ENCODE measurements around the gene EPB41L4A.

EPB41L4A gene

GRCh38 chr5:112403069-112403468 is 16.0 kb downstream of the EPB41L4A start:
- WGBS, result no CpG with 5 or more reads among the region's 1 CpG
- H4K91ac ChIP-seq (ENCODE audit: low read length), result no peak overlapping the region
- DNase-seq, result no peak
- no peak overlapping the region for H2BK15ac ChIP-seq (ENCODE audit: low read depth, poor library complexity, severe bottlenecking)
- no peaks in the 10 kb centered on the region for H3K79me1 ChIP-seq (replicated peaks; ENCODE audit: low read length, poor library complexity, severe bottlenecking)
- H2BK12ac ChIP-seq (ENCODE audit: low read length in 2 of 2), result no peak overlapping the region
- no peak overlapping the region for H3K18ac ChIP-seq (ENCODE audit: low read depth in 1 of 2, low read length in 2 of 2)
- H2AFZ ChIP-seq (ENCODE audit: low read depth, low read length), result no peak overlapping the region
- H3K4ac ChIP-seq (ENCODE audit: low read depth in 1 of 2, low read length in 2 of 2), result no peak overlapping the region
- H3K9me3 ChIP-seq (ENCODE audit: control insufficient read depth, low read length), result no peaks in the 10 kb centered on the region
- no peak overlapping the region for H3K4me2 ChIP-seq (ENCODE audit: low read length, poor library complexity, severe bottlenecking)
- no peak overlapping the region for H2BK5ac ChIP-seq (ENCODE audit: low read depth, low read length, poor library complexity, severe bottlenecking)
- H3K4me1 ChIP-seq (ENCODE audit: control insufficient read depth, insufficient read depth, low read depth, low read length), result no peaks in the 10 kb centered on the region
- no peak overlapping the region for H2BK120ac ChIP-seq (ENCODE audit: low read depth, low read length)
- H2AK5ac ChIP-seq (ENCODE audit: low read length, severe bottlenecking), result no peak overlapping the region
- H4K8ac ChIP-seq (ENCODE audit: low read length), result no peak overlapping the region
- no peak overlapping the region for H3K27ac ChIP-seq (ENCODE audit: low read length, poor library complexity, severe bottlenecking)
- no peaks in the 10 kb centered on the region for H3K36me3 ChIP-seq (ENCODE audit: control insufficient read depth in 1 of 2, insufficient read depth in 2 of 2, low read depth in 1 of 2, low read length in 2 of 2)
- no peaks in the 10 kb centered on the region for H3K27me3 ChIP-seq (ENCODE audit: control insufficient read depth in 1 of 2, insufficient read depth in 1 of 2, low read length in 2 of 2)
- no peak overlapping the region for H3K9ac ChIP-seq (ENCODE audit: low read length)
- no peak overlapping the region for H3K14ac ChIP-seq (ENCODE audit: low read length in 2 of 2)
- H3K4me3 ChIP-seq (ENCODE audit: insufficient read depth in 1 of 2, low read depth in 1 of 2, low read length in 2 of 2), result no peak overlapping the region
- no peak overlapping the region for H3K23ac ChIP-seq (ENCODE audit: low read length in 2 of 2)

- Histone ChIP-seq H2AFZ (ENCODE audit: low read depth, low read length) (no peak overlapping the region), H3K4me1 (ENCODE audit: control insufficient read depth, insufficient read depth, low read depth, low read length) (no peaks in the 10 kb centered on the region), H2BK12ac (ENCODE audit: low read length in 2 of 2) (no peak overlapping the region), H3K9me3 (ENCODE audit: control insufficient read depth, low read length) (no peaks in the 10 kb centered on the region), H3K18ac (ENCODE audit: low read depth in 1 of 2, low read length in 2 of 2) (no peak overlapping the region), H2BK120ac (ENCODE audit: low read depth, low read length) (no peak overlapping the region), H2BK15ac (ENCODE audit: low read depth, poor library complexity, severe bottlenecking) (no peak overlapping the region), H2AK5ac (ENCODE audit: low read length, severe bottlenecking) (no peak overlapping the region), H3K36me3 (ENCODE audit: control insufficient read depth in 1 of 2, insufficient read depth in 2 of 2, low read depth in 1 of 2, low read length in 2 of 2) (no peaks in the 10 kb centered on the region), H2BK5ac (ENCODE audit: low read depth, low read length, poor library complexity, severe bottlenecking) (no peak overlapping the region), H3K9ac (ENCODE audit: low read length) (no peak overlapping the region), H3K4ac (ENCODE audit: low read depth in 1 of 2, low read length in 2 of 2) (no peak overlapping the region), H3K14ac (ENCODE audit: low read length in 2 of 2) (no peak overlapping the region), H3K79me1 (replicated peaks; ENCODE audit: low read length, poor library complexity, severe bottlenecking) (no peaks in the 10 kb centered on the region), H3K27ac (ENCODE audit: low read length, poor library complexity, severe bottlenecking) (no peak overlapping the region), H3K4me2 (ENCODE audit: low read length, poor library complexity, severe bottlenecking) (no peak overlapping the region), H4K8ac (ENCODE audit: low read length) (no peak overlapping the region), H3K4me3 (ENCODE audit: insufficient read depth in 1 of 2, low read depth in 1 of 2, low read length in 2 of 2) (no peak overlapping the region), H3K23ac (ENCODE audit: low read length in 2 of 2) (no peak overlapping the region), H4K91ac (ENCODE audit: low read length) (no peak overlapping the region), H3K27me3 (ENCODE audit: control insufficient read depth in 1 of 2, insufficient read depth in 1 of 2, low read length in 2 of 2) (no peaks in the 10 kb centered on the region)
- WGBS, result 66% methylated on average over 4 of the region's 5 CpGs
- no peak for DNase-seq
These were observed 17.2 kb downstream of the EPB41L4A start for GRCh38 chr5:112401924-112402323.

GRCh38 chr5:112397690-112398089 is 21.4 kb downstream of the EPB41L4A start:
- WGBS, result 92% methylated on average over 2 of the region's 2 CpGs

GRCh38 chr5:112396430-112396829 is 22.6 kb downstream of the EPB41L4A start:
- H3K27me3 ChIP-seq (ENCODE audit: control insufficient read depth in 1 of 2, insufficient read depth in 1 of 2, low read length in 2 of 2), result no peaks in the 10 kb centered on the region

More at GRCh38 chr5:112397690-112398089, 21.4 kb downstream of the EPB41L4A start:
- no peaks in the 10 kb centered on the region for H3K36me3 ChIP-seq (ENCODE audit: control insufficient read depth in 1 of 2, insufficient read depth in 2 of 2, low read depth in 1 of 2, low read length in 2 of 2)
- H3K9ac ChIP-seq (ENCODE audit: low read length), result no peak overlapping the region
- H2AK5ac ChIP-seq (ENCODE audit: low read length, severe bottlenecking), result no peak overlapping the region
- no peaks in the 10 kb centered on the region for H3K4me1 ChIP-seq (ENCODE audit: control insufficient read depth, insufficient read depth, low read depth, low read length)
- no peak overlapping the region for H2AFZ ChIP-seq (ENCODE audit: low read depth, low read length)
- no peak overlapping the region for H3K18ac ChIP-seq (ENCODE audit: low read depth in 1 of 2, low read length in 2 of 2)
- no peak for DNase-seq
- H3K27me3 ChIP-seq (ENCODE audit: control insufficient read depth in 1 of 2, insufficient read depth in 1 of 2, low read length in 2 of 2), result no peaks in the 10 kb centered on the region
- H3K23ac ChIP-seq (ENCODE audit: low read length in 2 of 2), result no peak overlapping the region
- H3K4me2 ChIP-seq (ENCODE audit: low read length, poor library complexity, severe bottlenecking), result no peak overlapping the region
- no peak overlapping the region for H3K14ac ChIP-seq (ENCODE audit: low read length in 2 of 2)
- H3K79me1 ChIP-seq (replicated peaks; ENCODE audit: low read length, poor library complexity, severe bottlenecking), result peaks cover 1% of the 10 kb centered on the region
- no peak overlapping the region for H3K4ac ChIP-seq (ENCODE audit: low read depth in 1 of 2, low read length in 2 of 2)
- no peak overlapping the region for H4K91ac ChIP-seq (ENCODE audit: low read length)
- no peak overlapping the region for H2BK12ac ChIP-seq (ENCODE audit: low read length in 2 of 2)
- H2BK120ac ChIP-seq (ENCODE audit: low read depth, low read length), result no peak overlapping the region
- H3K27ac ChIP-seq (ENCODE audit: low read length, poor library complexity, severe bottlenecking), result no peak overlapping the region
- H3K4me3 ChIP-seq (ENCODE audit: insufficient read depth in 1 of 2, low read depth in 1 of 2, low read length in 2 of 2), result no peak overlapping the region
- no peak overlapping the region for H4K8ac ChIP-seq (ENCODE audit: low read length)
- H2BK5ac ChIP-seq (ENCODE audit: low read depth, low read length, poor library complexity, severe bottlenecking), result no peak overlapping the region
- H3K9me3 ChIP-seq (ENCODE audit: control insufficient read depth, low read length), result no peaks in the 10 kb centered on the region
- H2BK15ac ChIP-seq (ENCODE audit: low read depth, poor library complexity, severe bottlenecking), result no peak overlapping the region

More at GRCh38 chr5:112396430-112396829, 22.6 kb downstream of the EPB41L4A start:
- no peak overlapping the region for H2BK15ac ChIP-seq (ENCODE audit: low read depth, poor library complexity, severe bottlenecking)
- H4K8ac ChIP-seq (ENCODE audit: low read length), result no peak overlapping the region
- WGBS, result 82% methylated on average over 3 of the region's 4 CpGs
- H3K79me1 ChIP-seq (replicated peaks; ENCODE audit: low read length, poor library complexity, severe bottlenecking), result peaks cover 1% of the 10 kb centered on the region
- H3K18ac ChIP-seq (ENCODE audit: low read depth in 1 of 2, low read length in 2 of 2), result no peak overlapping the region
- no peak overlapping the region for H3K14ac ChIP-seq (ENCODE audit: low read length in 2 of 2)
- no peak overlapping the region for H3K23ac ChIP-seq (ENCODE audit: low read length in 2 of 2)
- H3K4me2 ChIP-seq (ENCODE audit: low read length, poor library complexity, severe bottlenecking), result no peak overlapping the region
- H2BK5ac ChIP-seq (ENCODE audit: low read depth, low read length, poor library complexity, severe bottlenecking), result no peak overlapping the region
- DNase-seq, result no peak
- H3K4me3 ChIP-seq (ENCODE audit: insufficient read depth in 1 of 2, low read depth in 1 of 2, low read length in 2 of 2), result no peak overlapping the region
- no peak overlapping the region for H3K27ac ChIP-seq (ENCODE audit: low read length, poor library complexity, severe bottlenecking)
- H2AK5ac ChIP-seq (ENCODE audit: low read length, severe bottlenecking), result no peak overlapping the region
- no peaks in the 10 kb centered on the region for H3K4me1 ChIP-seq (ENCODE audit: control insufficient read depth, insufficient read depth, low read depth, low read length)
- no peak overlapping the region for H3K9ac ChIP-seq (ENCODE audit: low read length)
- no peak overlapping the region for H4K91ac ChIP-seq (ENCODE audit: low read length)
- H2AFZ ChIP-seq (ENCODE audit: low read depth, low read length), result no peak overlapping the region
- H3K36me3 ChIP-seq (ENCODE audit: control insufficient read depth in 1 of 2, insufficient read depth in 2 of 2, low read depth in 1 of 2, low read length in 2 of 2), result no peaks in the 10 kb centered on the region
- no peak overlapping the region for H2BK12ac ChIP-seq (ENCODE audit: low read length in 2 of 2)
- no peaks in the 10 kb centered on the region for H3K9me3 ChIP-seq (ENCODE audit: control insufficient read depth, low read length)
- H3K4ac ChIP-seq (ENCODE audit: low read depth in 1 of 2, low read length in 2 of 2), result no peak overlapping the region
- H2BK120ac ChIP-seq (ENCODE audit: low read depth, low read length), result no peak overlapping the region

All from mesenchymal stem cell (in vitro differentiated cells and primary cell).